Keratinocyte (primary cell): ENCODE results near the gene MAB21L4. TPM values are rescaled to one million over a fixed set of nuclear protein-coding genes. Genes with fewer than 3 reads are reported as not detected.

Source experiments
- DNase-seq: peaks from one replicate; pipeline ENCODE4 v3.0.0-alpha.2; 2011; ENCODE audit warnings: low read depth, missing footprints, low spot score
- FAIRE-seq: peaks from 2 replicates; lab custom pipeline; 2011; peaks lifted over from hg19 to GRCh38; lab: Jason Lieb, UNC
- H2AFZ ChIP-seq: 2 replicates; pipeline ENCODE4 v1.6.0; 2012; ENCODE audit warnings: low read length, control low read depth, inconsistent platforms; ENCODE audit not compliant: control insufficient read depth
- H3K27ac ChIP-seq: 2 replicates; pipeline ENCODE4 v1.5.1; 2011; ENCODE audit warnings: low read length; ENCODE audit not compliant: control insufficient read depth, insufficient read depth
- H3K27me3 ChIP-seq: 3 replicates; pipeline ENCODE4 v1.6.0; 2011; ENCODE audit warnings: low read length; ENCODE audit not compliant: control insufficient read depth, insufficient read depth; ENCODE audit errors: extremely low read depth
- H3K36me3 ChIP-seq, 2 experiments: 2 replicates in 1 of 2; 3 replicates in 1 of 2; pipeline ENCODE4 v1.5.1; 2011; ENCODE audit warnings: low read length in 2 of 2, mild to moderate bottlenecking in 1 of 2; ENCODE audit not compliant: control insufficient read depth in 2 of 2, insufficient read depth in 2 of 2; ENCODE audit errors: extremely low read depth in 1 of 2
- H3K4me1 ChIP-seq: 3 replicates; pipeline ENCODE4 v1.5.1; 2011; ENCODE audit warnings: low read length; ENCODE audit not compliant: control insufficient read depth, insufficient read depth; ENCODE audit errors: extremely low read depth
- H3K4me2 ChIP-seq: 3 replicates; pipeline ENCODE4 v1.6.0; 2011; ENCODE audit warnings: low read depth, low read length; ENCODE audit not compliant: control insufficient read depth, insufficient read depth; ENCODE audit errors: extremely low read depth
- H3K4me3 ChIP-seq, 3 experiments: fragments of 200-600 bp in 1 of 3; sonication (generic) in 1 of 3; 2 replicates in 2 of 3; 3 replicates in 1 of 3; pipeline ENCODE4 v1.5.1; 2011 to 2016; ENCODE audit warnings: low read length in 3 of 3, mild to moderate bottlenecking in 3 of 3, control low read depth in 2 of 3, inconsistent platforms in 1 of 3, low read depth in 1 of 3, mixed read lengths in 1 of 3, mixed run types in 1 of 3, moderate library complexity in 1 of 3; ENCODE audit not compliant: control insufficient read depth in 2 of 3, insufficient read depth in 2 of 3; ENCODE audit errors: extremely low read depth in 1 of 3
- H3K79me2 ChIP-seq: 2 replicates; pipeline ENCODE4 v1.6.0; 2012; ENCODE audit warnings: low read length; ENCODE audit not compliant: control insufficient read depth, insufficient read depth
- H3K9ac ChIP-seq: 3 replicates; pipeline ENCODE4 v1.6.0; 2011; ENCODE audit warnings: low read length; ENCODE audit not compliant: control insufficient read depth, insufficient read depth; ENCODE audit errors: extremely low read depth
- H3K9me1 ChIP-seq: 3 replicates; pipeline ENCODE4 v1.6.0; 2011; ENCODE audit warnings: low read length; ENCODE audit not compliant: control insufficient read depth, insufficient read depth; ENCODE audit errors: extremely low read depth
- H3K9me3 ChIP-seq: 2 replicates; pipeline ENCODE4 v1.5.1; 2012; ENCODE audit warnings: low read depth, low read length; ENCODE audit not compliant: control insufficient read depth
- H4K20me1 ChIP-seq: 3 replicates; pipeline ENCODE4 v1.6.0; 2011; ENCODE audit warnings: low read length; ENCODE audit not compliant: control insufficient read depth, insufficient read depth; ENCODE audit errors: extremely low read depth
- EZH2 ChIP-seq: IDR thresholded peaks from one replicate; pipeline ENCODE4 v1.6.1; 2012; ENCODE audit warnings: inconsistent platforms, mild to moderate bottlenecking, low read length, moderate library complexity
- dilution Hi-C: fragments of 300-500 bp; cut with MboI; formaldehyde crosslinking; loops from one replicate; pipeline ENCODE4 v1.7.0; 2020; ENCODE audit warnings: low sequenced_read_pairs; ENCODE audit not compliant: extremely low pct_ligation_motif_present
- polyA plus RNA-seq, 5 experiments: library from polyadenylated mRNA; depleted of rRNA in 3 of 5; stranded (reverse) in 3 of 5; stranded (forward) in 1 of 5; unstranded in 1 of 5; fragments of >200 nt; gene quantifications; 1 replicate in 1 of 5; 2 replicates in 3 of 5; 3 replicates in 1 of 5; pipeline versions ENCODE4 v1.2.1 to v1.2.3, GENCODE V29; 2011 to 2012; ENCODE audit warnings: missing spikeins in 2 of 5, low read depth in 1 of 5, low replicate concordance in 1 of 5
- TF ChIP-seq, protein P1 (sequence below), 3 experiments: IDR thresholded peaks in 1 of 3; conservative IDR thresholded peaks in 1 of 3; optimal IDR thresholded peaks in 1 of 3; 2 replicates in 2 of 3; 3 replicates in 1 of 3; pipeline versions ENCODE3 to v1.5.1; 2011; ENCODE audit warnings: low read length in 3 of 3, mild to moderate bottlenecking in 3 of 3, moderate library complexity in 2 of 3, control low read depth in 1 of 3, inconsistent platforms in 1 of 3; ENCODE audit not compliant: insufficient read depth in 2 of 3; ENCODE audit errors: extremely low read depth in 1 of 3

The MAB21L4 gene
- polyA plus RNA-seq, 1 donor (not counting 4 experiments of a cell fraction or from before 2014, with no cell fraction given), result 0.37 TPM

DNA sequence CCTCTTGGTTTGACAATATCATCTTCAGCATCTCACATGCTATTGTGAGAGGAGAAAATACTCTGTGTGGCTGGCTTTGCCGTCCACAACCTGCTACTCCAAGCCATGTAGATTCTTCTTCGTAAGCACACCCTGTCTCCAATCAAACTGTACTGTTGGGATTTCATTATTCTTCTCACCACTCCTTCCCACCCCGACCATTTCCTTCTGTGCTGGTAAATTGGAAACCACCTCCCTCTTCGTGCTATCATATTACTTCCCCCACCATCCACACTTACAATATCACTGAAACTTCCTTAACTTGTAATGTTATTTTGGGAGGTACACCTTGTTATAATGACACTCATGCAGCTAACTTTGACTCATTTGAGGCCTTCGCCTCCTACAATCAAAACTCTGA is 30.6 kb downstream of the MAB21L4 start:
- TF ChIP-seq EZH2, result no peak
- TF ChIP-seq, protein P1, sequence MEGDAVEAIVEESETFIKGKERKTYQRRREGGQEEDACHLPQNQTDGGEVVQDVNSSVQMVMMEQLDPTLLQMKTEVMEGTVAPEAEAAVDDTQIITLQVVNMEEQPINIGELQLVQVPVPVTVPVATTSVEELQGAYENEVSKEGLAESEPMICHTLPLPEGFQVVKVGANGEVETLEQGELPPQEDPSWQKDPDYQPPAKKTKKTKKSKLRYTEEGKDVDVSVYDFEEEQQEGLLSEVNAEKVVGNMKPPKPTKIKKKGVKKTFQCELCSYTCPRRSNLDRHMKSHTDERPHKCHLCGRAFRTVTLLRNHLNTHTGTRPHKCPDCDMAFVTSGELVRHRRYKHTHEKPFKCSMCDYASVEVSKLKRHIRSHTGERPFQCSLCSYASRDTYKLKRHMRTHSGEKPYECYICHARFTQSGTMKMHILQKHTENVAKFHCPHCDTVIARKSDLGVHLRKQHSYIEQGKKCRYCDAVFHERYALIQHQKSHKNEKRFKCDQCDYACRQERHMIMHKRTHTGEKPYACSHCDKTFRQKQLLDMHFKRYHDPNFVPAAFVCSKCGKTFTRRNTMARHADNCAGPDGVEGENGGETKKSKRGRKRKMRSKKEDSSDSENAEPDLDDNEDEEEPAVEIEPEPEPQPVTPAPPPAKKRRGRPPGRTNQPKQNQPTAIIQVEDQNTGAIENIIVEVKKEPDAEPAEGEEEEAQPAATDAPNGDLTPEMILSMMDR (optimal IDR thresholded peaks at IDR 0.05 in 1 of 3, IDR thresholded peaks at IDR 0.05 in 1 of 3, conservative IDR thresholded peaks at IDR 0.05 in 1 of 3; ENCODE audit: extremely low read depth in 1 of 3, insufficient read depth in 2 of 3, low read length in 3 of 3), result no peak
- Histone ChIP-seq H4K20me1 (no peaks in the 10 kb centered on the region), H3K4me3 (no peak overlapping the region), H3K79me2 (no peaks in the 10 kb centered on the region), H3K9me3 (no peaks in the 10 kb centered on the region), H3K9me1 (no peaks in the 10 kb centered on the region), H3K36me3 (no peaks in the 10 kb centered on the region), H3K9ac (no peak overlapping the region), H2AFZ (no peak overlapping the region), H3K4me2 (no peak overlapping the region), H3K27me3 (peaks cover 3% of the 10 kb centered on the region), H3K27ac (no peak overlapping the region), H3K4me1 (no peaks in the 10 kb centered on the region)
- DNase-seq (no peak), FAIRE-seq (no peak)
- dilution Hi-C loops, result no loop called here

DNA sequence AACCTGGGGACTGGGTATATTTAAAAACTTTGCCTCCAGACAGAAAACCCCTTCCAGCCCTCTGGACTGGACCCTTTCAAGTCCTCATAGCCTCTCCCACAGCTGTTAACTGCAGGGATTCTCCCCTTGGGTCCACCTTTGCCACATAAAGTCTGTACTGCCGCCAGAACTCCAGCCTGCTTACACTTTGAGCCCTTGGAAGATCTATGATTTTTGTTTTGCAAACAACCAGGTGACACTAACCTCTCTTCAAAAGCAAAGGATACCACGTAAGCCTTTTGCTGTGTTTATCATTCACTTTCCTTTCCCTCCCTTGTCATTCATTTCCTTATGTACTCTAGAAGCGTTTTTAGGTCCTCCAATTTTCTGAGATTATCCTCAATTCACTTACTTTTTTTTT is 31.5 kb downstream of the MAB21L4 start:
- Histone ChIP-seq H3K9me3 (no peaks in the 10 kb centered on the region), H4K20me1 (no peaks in the 10 kb centered on the region), H3K4me3 (no peak overlapping the region), H3K36me3 (no peaks in the 10 kb centered on the region), H3K9ac (no peak overlapping the region), H3K4me1 (no peaks in the 10 kb centered on the region), H2AFZ (no peak overlapping the region), H3K27me3 (peaks cover 3% of the 10 kb centered on the region), H3K9me1 (no peaks in the 10 kb centered on the region), H3K27ac (no peak overlapping the region), H3K79me2 (no peaks in the 10 kb centered on the region), H3K4me2 (no peak overlapping the region)
- FAIRE-seq (no peak), DNase-seq (no peak)
- dilution Hi-C loops, result no loop called here
- TF ChIP-seq, protein P1 (optimal IDR thresholded peaks at IDR 0.05 in 1 of 3, IDR thresholded peaks at IDR 0.05 in 1 of 3, conservative IDR thresholded peaks at IDR 0.05 in 1 of 3; ENCODE audit: extremely low read depth in 1 of 3, insufficient read depth in 2 of 3, low read length in 3 of 3), result no peak
- no peak for TF ChIP-seq EZH2
